ENCODE data around the gene TMEM47. TPM values are rescaled to one million over a fixed set of nuclear protein-coding genes. Genes with fewer than 3 reads are reported as not detected.

Gene TMEM47
- total RNA-seq, 1 donor from 2014 or later: 117 TPM

DNA sequence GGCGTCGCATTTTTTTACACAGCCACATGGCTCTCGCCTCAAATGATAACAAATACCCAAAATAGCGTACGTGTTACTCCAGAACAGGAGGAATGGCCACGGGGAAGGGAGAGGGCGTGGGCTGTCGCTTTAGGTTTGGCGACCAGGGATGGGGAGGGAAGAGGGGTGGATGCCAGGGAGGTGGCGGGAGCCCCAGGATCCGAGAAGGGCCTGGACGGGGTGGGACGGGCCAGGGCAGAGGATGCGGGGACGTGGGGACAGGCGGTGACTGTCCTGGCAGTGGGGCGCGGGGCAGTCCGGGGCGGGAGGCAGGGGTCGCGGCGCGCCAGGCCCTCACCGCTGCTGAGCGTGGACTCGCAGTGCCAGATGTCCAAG is 631 bp downstream of the TMEM47 start:
- Histone ChIP-seq H3K27ac (peak overlapping the region; percentile 85 to 90), H3K4me3 (peak overlapping the region; percentile 66 to 80), H3K9me3 (no peaks in the 10 kb centered on the region), H3K4me1 (no peaks in the 10 kb centered on the region), H3K27me3 (no peaks in the 10 kb centered on the region), H3K36me3 (no peaks in the 10 kb centered on the region)
- intact Hi-C loops (cut with DNase I): loop anchor here (5.0 kb wide), 3 partner anchors 121 to 391 kb away; no protein-coding TSS in a partner anchor
- TF ChIP-seq, protein P1, sequence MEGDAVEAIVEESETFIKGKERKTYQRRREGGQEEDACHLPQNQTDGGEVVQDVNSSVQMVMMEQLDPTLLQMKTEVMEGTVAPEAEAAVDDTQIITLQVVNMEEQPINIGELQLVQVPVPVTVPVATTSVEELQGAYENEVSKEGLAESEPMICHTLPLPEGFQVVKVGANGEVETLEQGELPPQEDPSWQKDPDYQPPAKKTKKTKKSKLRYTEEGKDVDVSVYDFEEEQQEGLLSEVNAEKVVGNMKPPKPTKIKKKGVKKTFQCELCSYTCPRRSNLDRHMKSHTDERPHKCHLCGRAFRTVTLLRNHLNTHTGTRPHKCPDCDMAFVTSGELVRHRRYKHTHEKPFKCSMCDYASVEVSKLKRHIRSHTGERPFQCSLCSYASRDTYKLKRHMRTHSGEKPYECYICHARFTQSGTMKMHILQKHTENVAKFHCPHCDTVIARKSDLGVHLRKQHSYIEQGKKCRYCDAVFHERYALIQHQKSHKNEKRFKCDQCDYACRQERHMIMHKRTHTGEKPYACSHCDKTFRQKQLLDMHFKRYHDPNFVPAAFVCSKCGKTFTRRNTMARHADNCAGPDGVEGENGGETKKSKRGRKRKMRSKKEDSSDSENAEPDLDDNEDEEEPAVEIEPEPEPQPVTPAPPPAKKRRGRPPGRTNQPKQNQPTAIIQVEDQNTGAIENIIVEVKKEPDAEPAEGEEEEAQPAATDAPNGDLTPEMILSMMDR (IDR thresholded peaks at IDR 0.05): no peak
- peak in 1 of 2 donors; percentile 61 for DNase-seq (ENCODE audit: low spot score in 2 of 2)

GRCh38 chrX:34655501-34656455 is 1.3 kb downstream of the TMEM47 start:
- H3K27me3 ChIP-seq: no peaks in the 10 kb centered on the region
- no peaks in the 10 kb centered on the region for H3K36me3 ChIP-seq
- intact Hi-C loops (cut with DNase I): loop anchor here (5.0 kb wide), 3 partner anchors 122 to 392 kb away; no protein-coding TSS in a partner anchor
- no peaks in the 10 kb centered on the region for H3K9me3 ChIP-seq
- H3K4me1 ChIP-seq: no peaks in the 10 kb centered on the region
- DNase-seq (ENCODE audit: low spot score in 2 of 2): no peak
- H3K27ac ChIP-seq: peak overlapping the region; percentile 85 to 90
- TF ChIP-seq, protein P1 (IDR thresholded peaks at IDR 0.05): no peak
- H3K4me3 ChIP-seq: peak overlapping the region; percentile 66 to 80

GRCh38 chrX:34654696-34655490 is 2.2 kb downstream of the TMEM47 start:
- H3K27me3 ChIP-seq: no peaks in the 10 kb centered on the region
- intact Hi-C loops (cut with DNase I): loop anchor here (5.0 kb wide), 3 partner anchors 122 to 392 kb away; no protein-coding TSS in a partner anchor
- H3K4me1 ChIP-seq: no peaks in the 10 kb centered on the region
- no peak for DNase-seq (ENCODE audit: low spot score in 2 of 2)
- TF ChIP-seq, protein P1 (IDR thresholded peaks at IDR 0.05): no peak
- H3K9me3 ChIP-seq: no peaks in the 10 kb centered on the region
- peak overlapping the region; percentile 85 to 90 for H3K27ac ChIP-seq
- no peaks in the 10 kb centered on the region for H3K36me3 ChIP-seq
- peak overlapping the region; percentile 66 to 80 for H3K4me3 ChIP-seq

- H3K9me3 ChIP-seq: peaks cover 0 to under 1% of the 10 kb centered on the region in 2 donors
- peak overlapping the region; percentile 37 to 80 for H3K4me3 ChIP-seq
- no peaks in the 10 kb centered on the region for H3K36me3 ChIP-seq
- no peak for DNase-seq (ENCODE audit: low spot score in 2 of 2)
- H3K4me1 ChIP-seq: no peaks in the 10 kb centered on the region
- TF ChIP-seq, protein P1 (IDR thresholded peaks at IDR 0.05): no peak
- intact Hi-C loops (cut with DNase I): no loop called here
- H3K27me3 ChIP-seq: no peaks in the 10 kb centered on the region
- H3K27ac ChIP-seq: peak overlapping the region; percentile 42 to 90
Observed at GRCh38 chrX:34653811-34654210, 3.3 kb downstream of the TMEM47 start.

GRCh38 chrX:34642849-34643248 is 14.2 kb downstream of the TMEM47 start:
- Histone ChIP-seq H3K4me1 (no peaks in the 10 kb centered on the region), H3K36me3 (no peaks in the 10 kb centered on the region), H3K27me3 (no peaks in the 10 kb centered on the region), H3K4me3 (no peak overlapping the region), H3K9me3 (no peaks in the 10 kb centered on the region), H3K27ac (no peak overlapping the region)
- TF ChIP-seq, protein P1 (IDR thresholded peaks at IDR 0.05): no peak
- intact Hi-C loops (cut with DNase I): no loop called here
- DNase-seq (ENCODE audit: low spot score in 2 of 2): no peak
